H1 (cell line): Measurements from ENCODE around the gene PCDH9. TPM values are rescaled to one million over a fixed set of nuclear protein-coding genes. Genes with fewer than 3 reads are reported as not detected.

ENCODE experiments used
- GTF2F1 ChIP-seq: IDR thresholded peaks from 2 replicates; pipeline ENCODE4 v1.6.1; 2012; ENCODE audit warnings: low read depth, low read length, improper control_type of control experiment, borderline replicate concordance
- TAF7 ChIP-seq: optimal IDR thresholded peaks from 2 replicates; pipeline ENCODE3; 2011; ENCODE audit warnings: low read depth, mild to moderate bottlenecking, inconsistent platforms, low read length, moderate library complexity, borderline replicate concordance
- polyA plus RNA-seq, 7 experiments: library from polyadenylated mRNA; depleted of rRNA in 3 of 7; stranded (reverse) in 5 of 7; unstranded in 2 of 7; fragments of >200 nt in 5 of 7; fragments of 200-250 nt in 2 of 7; gene quantifications; 1 replicate in 5 of 7; 2 replicates in 1 of 7; 4 replicates in 1 of 7; pipeline versions ENCODE4 v1.2.1 to v1.2.3, GENCODE V29; 2011 to 2013; ENCODE audit warnings: missing spikeins in 2 of 7, mixed read lengths in 2 of 7
- total RNA-seq: library from RNA; stranded (reverse); fragmentation: NEBNext Ultra II Directional; extraction: Animal tissue kit (Norgen Biotek cat#: 25700); gene quantifications from 2 replicates; pipeline ENCODE4 v1.2.1, GENCODE V29; 2021
- TF ChIP-seq, protein P1 (sequence below): fragments of 300-600 bp; sonication (generic); IDR thresholded peaks from 2 replicates; pipeline ENCODE4 v1.7.1; 2012; ENCODE audit warnings: low read length, moderate library complexity, mild to moderate bottlenecking, inconsistent platforms; ENCODE audit not compliant: insufficient replicate concordance
- TF ChIP-seq, protein P2 (sequence below): IDR thresholded peaks from 2 replicates; pipeline ENCODE4 v1.6.1; 2012; ENCODE audit warnings: inconsistent platforms

Gene PCDH9
- total and polyA plus RNA-seq, 2 of the 8 experiments (the other 6 are each of a cell fraction or from before 2014, with no cell fraction given), result 0.12 to 0.60 TPM

DNA sequence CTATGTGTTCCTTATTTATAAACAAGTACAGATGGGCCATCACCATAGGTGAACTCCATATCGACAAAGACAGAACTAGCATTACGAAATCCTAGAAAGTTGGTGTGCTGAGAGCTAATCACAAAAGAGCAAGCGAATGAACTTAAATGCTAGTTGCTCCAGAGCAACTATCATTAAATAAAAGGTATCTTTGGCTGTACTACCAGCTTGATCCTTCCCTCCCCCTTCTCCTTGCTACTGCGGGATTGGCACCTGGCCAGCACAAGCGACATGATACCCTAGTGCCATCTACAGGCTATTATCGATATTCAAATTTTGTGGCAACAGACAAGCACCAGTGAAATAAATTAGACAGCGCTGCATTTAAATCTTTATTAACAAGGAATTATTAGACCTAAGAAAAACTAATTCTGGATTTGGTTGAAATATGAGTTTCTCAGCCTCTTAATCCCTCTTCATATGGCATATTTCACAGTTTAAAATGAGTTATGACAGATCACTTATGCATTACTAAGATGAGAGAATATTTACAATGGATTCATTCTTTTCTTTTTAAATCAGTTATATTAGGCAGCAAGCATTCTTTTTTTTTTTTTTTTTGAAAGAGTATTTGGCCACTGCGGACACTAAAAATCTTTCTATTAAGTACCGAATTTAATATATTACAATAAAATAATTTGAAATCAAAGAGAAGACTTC lies 5.8 kb downstream of the PCDH9 start (continued):
- TF ChIP-seq, protein P1, sequence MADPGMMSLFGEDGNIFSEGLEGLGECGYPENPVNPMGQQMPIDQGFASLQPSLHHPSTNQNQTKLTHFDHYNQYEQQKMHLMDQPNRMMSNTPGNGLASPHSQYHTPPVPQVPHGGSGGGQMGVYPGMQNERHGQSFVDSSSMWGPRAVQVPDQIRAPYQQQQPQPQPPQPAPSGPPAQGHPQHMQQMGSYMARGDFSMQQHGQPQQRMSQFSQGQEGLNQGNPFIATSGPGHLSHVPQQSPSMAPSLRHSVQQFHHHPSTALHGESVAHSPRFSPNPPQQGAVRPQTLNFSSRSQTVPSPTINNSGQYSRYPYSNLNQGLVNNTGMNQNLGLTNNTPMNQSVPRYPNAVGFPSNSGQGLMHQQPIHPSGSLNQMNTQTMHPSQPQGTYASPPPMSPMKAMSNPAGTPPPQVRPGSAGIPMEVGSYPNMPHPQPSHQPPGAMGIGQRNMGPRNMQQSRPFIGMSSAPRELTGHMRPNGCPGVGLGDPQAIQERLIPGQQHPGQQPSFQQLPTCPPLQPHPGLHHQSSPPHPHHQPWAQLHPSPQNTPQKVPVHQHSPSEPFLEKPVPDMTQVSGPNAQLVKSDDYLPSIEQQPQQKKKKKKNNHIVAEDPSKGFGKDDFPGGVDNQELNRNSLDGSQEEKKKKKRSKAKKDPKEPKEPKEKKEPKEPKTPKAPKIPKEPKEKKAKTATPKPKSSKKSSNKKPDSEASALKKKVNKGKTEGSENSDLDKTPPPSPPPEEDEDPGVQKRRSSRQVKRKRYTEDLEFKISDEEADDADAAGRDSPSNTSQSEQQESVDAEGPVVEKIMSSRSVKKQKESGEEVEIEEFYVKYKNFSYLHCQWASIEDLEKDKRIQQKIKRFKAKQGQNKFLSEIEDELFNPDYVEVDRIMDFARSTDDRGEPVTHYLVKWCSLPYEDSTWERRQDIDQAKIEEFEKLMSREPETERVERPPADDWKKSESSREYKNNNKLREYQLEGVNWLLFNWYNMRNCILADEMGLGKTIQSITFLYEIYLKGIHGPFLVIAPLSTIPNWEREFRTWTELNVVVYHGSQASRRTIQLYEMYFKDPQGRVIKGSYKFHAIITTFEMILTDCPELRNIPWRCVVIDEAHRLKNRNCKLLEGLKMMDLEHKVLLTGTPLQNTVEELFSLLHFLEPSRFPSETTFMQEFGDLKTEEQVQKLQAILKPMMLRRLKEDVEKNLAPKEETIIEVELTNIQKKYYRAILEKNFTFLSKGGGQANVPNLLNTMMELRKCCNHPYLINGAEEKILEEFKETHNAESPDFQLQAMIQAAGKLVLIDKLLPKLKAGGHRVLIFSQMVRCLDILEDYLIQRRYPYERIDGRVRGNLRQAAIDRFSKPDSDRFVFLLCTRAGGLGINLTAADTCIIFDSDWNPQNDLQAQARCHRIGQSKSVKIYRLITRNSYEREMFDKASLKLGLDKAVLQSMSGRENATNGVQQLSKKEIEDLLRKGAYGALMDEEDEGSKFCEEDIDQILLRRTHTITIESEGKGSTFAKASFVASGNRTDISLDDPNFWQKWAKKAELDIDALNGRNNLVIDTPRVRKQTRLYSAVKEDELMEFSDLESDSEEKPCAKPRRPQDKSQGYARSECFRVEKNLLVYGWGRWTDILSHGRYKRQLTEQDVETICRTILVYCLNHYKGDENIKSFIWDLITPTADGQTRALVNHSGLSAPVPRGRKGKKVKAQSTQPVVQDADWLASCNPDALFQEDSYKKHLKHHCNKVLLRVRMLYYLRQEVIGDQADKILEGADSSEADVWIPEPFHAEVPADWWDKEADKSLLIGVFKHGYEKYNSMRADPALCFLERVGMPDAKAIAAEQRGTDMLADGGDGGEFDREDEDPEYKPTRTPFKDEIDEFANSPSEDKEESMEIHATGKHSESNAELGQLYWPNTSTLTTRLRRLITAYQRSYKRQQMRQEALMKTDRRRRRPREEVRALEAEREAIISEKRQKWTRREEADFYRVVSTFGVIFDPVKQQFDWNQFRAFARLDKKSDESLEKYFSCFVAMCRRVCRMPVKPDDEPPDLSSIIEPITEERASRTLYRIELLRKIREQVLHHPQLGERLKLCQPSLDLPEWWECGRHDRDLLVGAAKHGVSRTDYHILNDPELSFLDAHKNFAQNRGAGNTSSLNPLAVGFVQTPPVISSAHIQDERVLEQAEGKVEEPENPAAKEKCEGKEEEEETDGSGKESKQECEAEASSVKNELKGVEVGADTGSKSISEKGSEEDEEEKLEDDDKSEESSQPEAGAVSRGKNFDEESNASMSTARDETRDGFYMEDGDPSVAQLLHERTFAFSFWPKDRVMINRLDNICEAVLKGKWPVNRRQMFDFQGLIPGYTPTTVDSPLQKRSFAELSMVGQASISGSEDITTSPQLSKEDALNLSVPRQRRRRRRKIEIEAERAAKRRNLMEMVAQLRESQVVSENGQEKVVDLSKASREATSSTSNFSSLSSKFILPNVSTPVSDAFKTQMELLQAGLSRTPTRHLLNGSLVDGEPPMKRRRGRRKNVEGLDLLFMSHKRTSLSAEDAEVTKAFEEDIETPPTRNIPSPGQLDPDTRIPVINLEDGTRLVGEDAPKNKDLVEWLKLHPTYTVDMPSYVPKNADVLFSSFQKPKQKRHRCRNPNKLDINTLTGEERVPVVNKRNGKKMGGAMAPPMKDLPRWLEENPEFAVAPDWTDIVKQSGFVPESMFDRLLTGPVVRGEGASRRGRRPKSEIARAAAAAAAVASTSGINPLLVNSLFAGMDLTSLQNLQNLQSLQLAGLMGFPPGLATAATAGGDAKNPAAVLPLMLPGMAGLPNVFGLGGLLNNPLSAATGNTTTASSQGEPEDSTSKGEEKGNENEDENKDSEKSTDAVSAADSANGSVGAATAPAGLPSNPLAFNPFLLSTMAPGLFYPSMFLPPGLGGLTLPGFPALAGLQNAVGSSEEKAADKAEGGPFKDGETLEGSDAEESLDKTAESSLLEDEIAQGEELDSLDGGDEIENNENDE, result no peak
- TF ChIP-seq, protein P2, sequence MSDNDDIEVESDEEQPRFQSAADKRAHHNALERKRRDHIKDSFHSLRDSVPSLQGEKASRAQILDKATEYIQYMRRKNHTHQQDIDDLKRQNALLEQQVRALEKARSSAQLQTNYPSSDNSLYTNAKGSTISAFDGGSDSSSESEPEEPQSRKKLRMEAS, result no peak
- TF ChIP-seq TAF7 (no peak), GTF2F1 (no peak)
